T-cell (primary cell): ENCODE results near the gene LSMEM2. TPM values are rescaled to one million over a fixed set of nuclear protein-coding genes. Genes with fewer than 3 reads are reported as not detected.

Source experiments
- ATAC-seq, 4 experiments: fragments of 200-7000 bp in 3 of 4; fragments of 150-1000 bp in 1 of 4; cut with Tn5 transposase; replicated peaks in 1 of 4; 1 replicate in 3 of 4; 2 replicates in 1 of 4; pipeline ENCODE4 v1.10.0; 2021; ENCODE audit warnings: moderate library complexity in 3 of 4, mild to moderate bottlenecking in 2 of 4, moderate number of reproducible peaks in 1 of 4
- CTCF ChIA-PET, 2 donors: fragments of 300-600 bp; sonication (Branson Sonifier 250); formaldehyde crosslinking; loops; one replicate each; lab custom pipeline; 2022; ENCODE audit warnings: antibody characterized with exemption in 2 of 2; lab: Charles Lee
- POLR2A ChIA-PET, 2 donors: fragments of 300-600 bp; sonication (Branson Sonifier 250); formaldehyde crosslinking; loops; one replicate each; lab custom pipeline; 2022; ENCODE audit warnings: antibody characterized with exemption in 2 of 2; lab: Charles Lee
- DNase-seq, 35 experiments: peaks; one replicate each; pipeline versions ENCODE4 v3.0.0 to v3.0.0-alpha.2; 2013 to 2023
- H3K27ac ChIP-seq: one replicate; pipeline ENCODE4 v1.5.1; 2013; ENCODE audit warnings: low read length
- H3K27me3 ChIP-seq, 2 experiments: replicated peaks in 1 of 2; 1 replicate in 1 of 2; 2 replicates in 1 of 2; pipeline versions ENCODE4 v1.6.1 to v1.7.0; 2013; ENCODE audit warnings: low read length in 1 of 2, mixed read lengths in 1 of 2; ENCODE audit not compliant: control insufficient read depth in 2 of 2, insufficient read depth in 2 of 2; ENCODE audit errors: extremely low read depth in 1 of 2
- H3K36me3 ChIP-seq, 2 donors: 1 replicate in 1 of 2; 2 replicates in 1 of 2; pipeline versions ENCODE4 v1.6.1 to v1.7.0; 2013; ENCODE audit warnings: low read length in 1 of 2; ENCODE audit not compliant: control insufficient read depth in 2 of 2, insufficient read depth in 1 of 2; ENCODE audit errors: extremely low read depth in 1 of 2
- H3K4me1 ChIP-seq, 2 experiments: 1 replicate in 1 of 2; 2 replicates in 1 of 2; pipeline versions ENCODE4 v1.6.1 to v1.7.0; 2013; ENCODE audit warnings: low read length in 2 of 2, mixed read lengths in 1 of 2; ENCODE audit not compliant: insufficient read depth in 2 of 2, control insufficient read depth in 1 of 2; ENCODE audit errors: extremely low read depth in 1 of 2
- H3K4me3 ChIP-seq, 2 donors: 1 replicate in 1 of 2; 2 replicates in 1 of 2; pipeline versions ENCODE4 v1.5.1 to v1.7.0; 2013; ENCODE audit warnings: mild to moderate bottlenecking in 2 of 2, low read length in 1 of 2, moderate library complexity in 1 of 2; ENCODE audit not compliant: control insufficient read depth in 1 of 2; ENCODE audit errors: extremely low read depth in 1 of 2
- H3K9me3 ChIP-seq: 2 replicates; pipeline ENCODE4 v1.7.0; 2013
- H3K27ac Mint-ChIP-seq, 2 donors: one replicate each; pipeline ENCODE4 v1.8.0; 2020 to 2021; ENCODE audit warnings: mild to moderate bottlenecking in 2 of 2, mixed read lengths in 2 of 2
- H3K27me3 Mint-ChIP-seq, 2 donors: one replicate each; pipeline ENCODE4 v1.8.0; 2021 to 2022; ENCODE audit warnings: mixed read lengths in 2 of 2
- H3K36me3 Mint-ChIP-seq: one replicate; pipeline ENCODE4 v1.8.0; 2021; ENCODE audit warnings: mixed read lengths
- H3K4me1 Mint-ChIP-seq, 3 donors: one replicate each; pipeline ENCODE4 v1.8.0; 2020 to 2022; ENCODE audit warnings: mixed read lengths in 3 of 3, mild to moderate bottlenecking in 1 of 3
- H3K4me3 Mint-ChIP-seq, 3 donors: one replicate each; pipeline ENCODE4 v1.8.0; 2020 to 2022; ENCODE audit warnings: mild to moderate bottlenecking in 3 of 3, mixed read lengths in 3 of 3, moderate library complexity in 3 of 3
- H3K9me3 Mint-ChIP-seq, 3 donors: one replicate each; pipeline ENCODE4 v1.8.0; 2020 to 2022; ENCODE audit warnings: mixed read lengths in 3 of 3
- WGBS: methylation state at CpG from one replicate; pipeline ENCODE4 v1.1.5; 2013; ENCODE audit warnings: missing lambda C conversion rate; ENCODE audit not compliant: insufficient coverage; 5-methylcytosine and 5-hydroxymethylcytosine counted together
- total RNA-seq, 35 experiments: library from RNA in 6 of 35; stranded (reverse) in 6 of 35; fragments of 120-200 nt in 1 of 35; gene quantifications; one replicate each; pipeline versions ENCODE4 v1.2.1 to v1.2.4 and lab custom pipeline; 2013 to 2026

Gene LSMEM2
- total RNA-seq, 5 donors from 2014 or later (not counting 1 experiment from before 2014, with no cell fraction given): not detected

GRCh38 chr3:50238549-50239026 lies 40.3 kb upstream of the LSMEM2 start:
- Histone ChIP-seq H3K36me3 (peaks cover 7 to 33% of the 10 kb centered on the region in 2 donors), H3K9me3 (no peaks in the 10 kb centered on the region), H3K27ac (peak overlapping the region; percentile 82), H3K4me1 (peaks cover 48 to 77% of the 10 kb centered on the region in 2 experiments), H3K4me3 (peak overlapping the region; percentile 98 to 99), H3K27me3 (no peaks in the 10 kb centered on the region)
- Mint-ChIP-seq H3K9me3 (no peaks in the 10 kb centered on the region), H3K27me3 (no peaks in the 10 kb centered on the region), H3K36me3 (peaks cover 10% of the 10 kb centered on the region), H3K4me3 (peak overlapping the region; percentile 95 to 98 (median 97)), H3K4me1 (peaks cover 58 to 72% (median 64%) of the 10 kb centered on the region in 3 donors), H3K27ac (peak overlapping the region; percentile 95 to 96)
- CTCF ChIA-PET: interaction anchor here in 1 of 2 donors (2.0 kb wide), 1 partner anchor 8 kb away, joined by 15 read pairs; no protein-coding TSS in a partner anchor
- POLR2A ChIA-PET: interaction anchor here in 1 of 2 donors (1.0 kb wide), 1 partner anchor 8 kb away, joined by 3 read pairs; no protein-coding TSS in a partner anchor
- no peak for ATAC-seq
- WGBS: 40% methylated on average over 4 of the region's 7 CpGs
- DNase-seq: peak in 2 of 35 experiments; percentile 16 to 19

GRCh38 chr3:50239649-50240048 lies 39.2 kb upstream of the LSMEM2 start:
- Histone ChIP-seq H3K27me3 (no peaks in the 10 kb centered on the region), H3K4me1 (peaks cover 50 to 85% of the 10 kb centered on the region in 2 experiments), H3K9me3 (no peaks in the 10 kb centered on the region), H3K27ac (peak overlapping the region; percentile 82), H3K36me3 (peaks cover 7 to 39% of the 10 kb centered on the region in 2 donors), H3K4me3 (no peak overlapping the region)
- ATAC-seq (no peak), DNase-seq (no peak)
- no peaks in the 10 kb centered on the region for H3K9me3 Mint-ChIP-seq
- POLR2A ChIA-PET: no interaction called here
- H3K4me3 Mint-ChIP-seq: peak overlapping the region; percentile 95 to 98 (median 97)
- H3K36me3 Mint-ChIP-seq: peaks cover 10% of the 10 kb centered on the region
- 75% methylated on average over 4 of the region's 4 CpGs for WGBS
- H3K4me1 Mint-ChIP-seq: peaks cover 65 to 82% (median 71%) of the 10 kb centered on the region in 3 donors
- CTCF ChIA-PET: interaction anchor here in 1 of 2 donors (0.6 to 0.7 kb wide), 2 partner anchors 10 to 49 kb away, joined by 3 to 7 read pairs; no protein-coding TSS in a partner anchor
- peak overlapping the region; percentile 95 to 96 for H3K27ac Mint-ChIP-seq
- H3K27me3 Mint-ChIP-seq: no peaks in the 10 kb centered on the region

- no peaks in the 10 kb centered on the region for H3K9me3 Mint-ChIP-seq
- H3K4me1 ChIP-seq: peaks cover 54 to 90% of the 10 kb centered on the region in 2 experiments
- H3K27ac Mint-ChIP-seq: peak overlapping the region; percentile 95
- H3K4me1 Mint-ChIP-seq: peaks cover 76 to 92% (median 78%) of the 10 kb centered on the region in 3 donors
- H3K36me3 ChIP-seq: peaks cover 7 to 39% of the 10 kb centered on the region in 2 donors
- H3K4me3 Mint-ChIP-seq: peak overlapping the region in 2 of 3 donors; percentile 37 to 80
- CTCF ChIA-PET: interaction anchor here in 1 of 2 donors (0.6 to 0.9 kb wide), 2 partner anchors 8 to 241 kb away, joined by 3 to 6 read pairs; no protein-coding TSS in a partner anchor
- 44% methylated on average over 2 of the region's 4 CpGs for WGBS
- H3K9me3 ChIP-seq: no peaks in the 10 kb centered on the region
- H3K4me3 ChIP-seq: peak overlapping the region in 1 of 2 donors; percentile 10
- H3K27ac ChIP-seq: peak overlapping the region; percentile 79
- ATAC-seq (no peak), DNase-seq (no peak)
- H3K27me3 Mint-ChIP-seq: no peaks in the 10 kb centered on the region
- H3K36me3 Mint-ChIP-seq: peaks cover 10% of the 10 kb centered on the region
- H3K27me3 ChIP-seq: no peaks in the 10 kb centered on the region
- POLR2A ChIA-PET: interaction anchor here in 1 of 2 donors (0.6 to 1.2 kb wide), 2 partner anchors 13 to 17 kb away, joined by 3 to 10 read pairs; no protein-coding TSS in a partner anchor
Observed at GRCh38 chr3:50241163-50241562, 37.7 kb upstream of the LSMEM2 start.

GRCh38 chr3:50241713-50242380 lies 37.0 kb upstream of the LSMEM2 start:
- POLR2A ChIA-PET: interaction anchor here in 1 of 2 donors (0.6 kb wide), 1 partner anchor 23 kb away, joined by 5 read pairs; no protein-coding TSS in a partner anchor
- Mint-ChIP-seq H3K4me3 (peak overlapping the region in 2 of 3 donors; percentile 37 to 80), H3K27me3 (no peaks in the 10 kb centered on the region), H3K4me1 (peaks cover 83 to 96% (median 85%) of the 10 kb centered on the region in 3 donors), H3K36me3 (peaks cover 10% of the 10 kb centered on the region), H3K27ac (peak overlapping the region; percentile 95), H3K9me3 (no peaks in the 10 kb centered on the region)
- H3K4me1 ChIP-seq: peaks cover 59 to 92% of the 10 kb centered on the region in 2 experiments
- H3K4me3 ChIP-seq: peak overlapping the region; percentile 4 to 36
- CTCF ChIA-PET: interaction anchor here (0.6 to 0.9 kb wide), 2 partner anchors 47 to 242 kb away, joined by 3 to 6 read pairs; no protein-coding TSS in a partner anchor
- ATAC-seq (no peak), DNase-seq (peak in 1 of 35 experiments; percentile 31)
- peaks cover 9 to 40% of the 10 kb centered on the region in 2 donors for H3K36me3 ChIP-seq
- H3K27me3 ChIP-seq: no peaks in the 10 kb centered on the region
- H3K9me3 ChIP-seq: no peaks in the 10 kb centered on the region
- H3K27ac ChIP-seq: peak overlapping the region; percentile 79
- 57% methylated on average over 5 of the region's 7 CpGs for WGBS

GRCh38 chr3:50242381-50242770 lies 36.5 kb upstream of the LSMEM2 start:
- H3K9me3 ChIP-seq: no peaks in the 10 kb centered on the region
- H3K27me3 ChIP-seq: no peaks in the 10 kb centered on the region
- Mint-ChIP-seq H3K27me3 (no peaks in the 10 kb centered on the region), H3K4me3 (peak overlapping the region; percentile 63 to 80 (median 64)), H3K9me3 (no peaks in the 10 kb centered on the region), H3K27ac (peak overlapping the region; percentile 95), H3K4me1 (peaks cover 88 to 96% (median 90%) of the 10 kb centered on the region in 3 donors), H3K36me3 (peaks cover 10% of the 10 kb centered on the region)
- ATAC-seq (no peak), DNase-seq (peak in 1 of 35 experiments; percentile 29)
- H3K4me1 ChIP-seq: peaks cover 64 to 95% of the 10 kb centered on the region in 2 experiments
- H3K27ac ChIP-seq: peak overlapping the region; percentile 79
- 13% methylated on average over 1 of the region's 3 CpGs for WGBS
- POLR2A ChIA-PET: interaction anchor here in 1 of 2 donors (0.6 kb wide), 1 partner anchor 22 kb away, joined by 5 read pairs; no protein-coding TSS in a partner anchor
- H3K36me3 ChIP-seq: peaks cover 9 to 45% of the 10 kb centered on the region in 2 donors
- H3K4me3 ChIP-seq: peak overlapping the region; percentile 4 to 36
- CTCF ChIA-PET: interaction anchor here in 1 of 2 donors (0.9 to 2.2 kb wide), 2 partner anchors 13 to 48 kb away, joined by 3 to 5 read pairs; no protein-coding TSS in a partner anchor
